GM12891 (cell line): ENCODE measurements around the gene MYH14.

Source experiments
- PAX5 ChIP-seq: IDR thresholded peaks from 2 replicates; pipeline ENCODE4 v1.6.1; 2011; ENCODE audit warnings: low read length, moderate library complexity, mild to moderate bottlenecking; ENCODE audit not compliant: insufficient read depth, severe bottlenecking
- POLR2A ChIP-seq: IDR thresholded peaks from 2 replicates; pipeline ENCODE4 v1.6.1; 2011; ENCODE audit warnings: low read depth, low read length, control low read depth
- POLR2AphosphoS5 ChIP-seq: IDR thresholded peaks from 2 replicates; pipeline ENCODE4 v1.6.1; 2011; ENCODE audit warnings: low read depth, low read length, control low read depth
- SPI1 ChIP-seq: IDR thresholded peaks from 2 replicates; pipeline ENCODE4 v1.6.1; 2011; ENCODE audit warnings: low read depth, low read length, control low read depth
- TAF1 ChIP-seq: IDR thresholded peaks from 2 replicates; pipeline ENCODE4 v1.6.1; 2011; ENCODE audit warnings: low read depth, low read length, control low read depth

DNA sequence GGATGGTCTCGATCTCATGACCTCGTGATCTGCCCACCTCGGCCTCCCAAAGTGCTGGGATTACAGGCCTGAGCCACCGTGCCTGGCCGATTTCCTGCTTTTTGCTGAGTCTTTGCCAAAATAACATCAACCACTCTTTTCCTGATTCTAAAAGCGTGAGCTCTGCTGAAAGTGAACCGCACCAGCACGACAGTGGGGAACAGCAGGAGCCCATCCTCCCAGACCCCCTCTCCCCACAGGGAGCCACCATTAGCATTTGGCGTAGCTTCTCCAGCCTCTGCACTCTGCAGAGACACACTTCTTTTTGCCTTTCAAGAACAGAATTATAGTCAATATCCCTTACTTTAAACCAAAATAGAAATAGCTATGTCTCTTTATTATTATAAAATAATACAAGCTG is 41.3 kb downstream of the MYH14 start:
- TF ChIP-seq POLR2AphosphoS5: no peak
- TF ChIP-seq PAX5: no peak
- no peak for TF ChIP-seq POLR2A
- TF ChIP-seq SPI1: no peak
- no peak for TF ChIP-seq TAF1
